Measurements from ENCODE around the gene SDR9C7.
"Not testable (repeated sequence)": the region's sequence is repeated elsewhere in the genome, so short reads cannot be mapped to it uniquely, and the experiment has no call there.

DNA sequence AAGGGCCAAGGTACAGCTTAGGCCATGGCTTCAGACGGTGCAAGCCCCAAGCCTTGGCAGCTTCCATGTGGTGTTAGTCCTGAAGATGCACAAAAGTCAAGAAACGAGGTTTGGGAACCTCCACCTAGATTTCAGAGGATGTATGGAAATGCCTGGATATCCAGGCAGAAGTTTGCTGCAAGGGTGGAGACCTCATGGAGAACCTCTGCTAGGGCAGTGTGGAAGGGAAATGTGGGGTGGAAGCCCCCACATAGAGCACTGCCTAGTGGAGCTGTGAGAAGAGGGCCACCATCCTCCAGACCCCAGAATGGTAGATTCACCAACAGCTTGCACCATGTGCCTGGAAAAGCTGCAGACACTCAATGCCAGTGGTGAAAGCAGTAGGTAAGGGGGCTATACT is 24.8 kb downstream of the SDR9C7 start:
- not testable (repeated sequence) for TF ChIP-seq CTCF (IDR thresholded peaks at IDR 0.05; ENCODE audit: low read depth, low read length); POLR2A (IDR thresholded peaks at IDR 0.05; ENCODE audit: extremely low read depth, insufficient read length); MYC (IDR thresholded peaks at IDR 0.05; ENCODE audit: low read depth, low read length)
- TF ChIP-seq, protein P1, sequence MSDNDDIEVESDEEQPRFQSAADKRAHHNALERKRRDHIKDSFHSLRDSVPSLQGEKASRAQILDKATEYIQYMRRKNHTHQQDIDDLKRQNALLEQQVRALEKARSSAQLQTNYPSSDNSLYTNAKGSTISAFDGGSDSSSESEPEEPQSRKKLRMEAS (IDR thresholded peaks at IDR 0.05; ENCODE audit: low read depth, low read length), result not testable (repeated sequence)
